GM08714 (cell line): Measurements from ENCODE around the gene ZNF620.
A peak's percentile ranks its signal among the peaks of the same experiment; 100 is the strongest.
"Not testable (repeated sequence)": the region's sequence is repeated elsewhere in the genome, so short reads cannot be mapped to it uniquely, and the experiment has no call there.

Source experiments
- H3K4me3 ChIP-seq: fragments of 200-500 bp; sonication (Bioruptor generic); 2 replicates; pipeline ENCODE4 v1.5.1; 2014; ENCODE audit warnings: mild to moderate bottlenecking, low read length, inconsistent platforms
- ZNF274 ChIP-seq: IDR thresholded peaks from 2 replicates; pipeline ENCODE4 v1.6.1; 2012; ENCODE audit warnings: mild to moderate bottlenecking, low read depth, low read length

Gene ZNF620

GRCh38 chr3:40505599-40506462, at the start of gene ZNF620:
Gene ZNF620, plus strand, starts transcription at chr3:40506039. Its CDS starts 314 bp downstream, at chr3:40506353.
- H3K4me3 ChIP-seq: peak within 1 kb of the TSS; percentile 62
- TF ChIP-seq ZNF274: no peak

GRCh38 chr3:40456279-40456939, 49.4 kb upstream of the ZNF620 start:
- peak overlapping the region; percentile 95 for H3K4me3 ChIP-seq
- TF ChIP-seq ZNF274: no peak

- no peak for TF ChIP-seq ZNF274
- H3K4me3 ChIP-seq: peak within 1 kb of the TSS; percentile 95
Observed at GRCh38 chr3:40456940-40457823, 48.7 kb upstream of the ZNF620 start, which contains the start of gene RPL14. Gene RPL14, plus strand, starts transcription at chr3:40457339. Its CDS starts 133 bp downstream, at chr3:40457472.

GRCh38 chr3:40458473-40458872, 47.4 kb upstream of the ZNF620 start:
- no peak for TF ChIP-seq ZNF274
- H3K4me3 ChIP-seq: peak overlapping the region; percentile 95

GRCh38 chr3:40460481-40460880, 45.4 kb upstream of the ZNF620 start:
- not testable (repeated sequence) for H3K4me3 ChIP-seq

- no peak overlapping the region for H3K4me3 ChIP-seq
- TF ChIP-seq ZNF274: no peak
Observed at GRCh38 chr3:40461161-40461560, 44.7 kb upstream of the ZNF620 start.

GRCh38 chr3:40462838-40463237, 43.0 kb upstream of the ZNF620 start:
- not testable (repeated sequence) for H3K4me3 ChIP-seq

- TF ChIP-seq ZNF274: no peak
- H3K4me3 ChIP-seq: no peak overlapping the region
Observed at GRCh38 chr3:40463579-40463978, 42.3 kb upstream of the ZNF620 start.

GRCh38 chr3:40464339-40465110, 41.3 kb upstream of the ZNF620 start:
- H3K4me3 ChIP-seq: no peak overlapping the region
- no peak for TF ChIP-seq ZNF274

- H3K4me3 ChIP-seq: no peak overlapping the region
- TF ChIP-seq ZNF274: no peak
Observed at GRCh38 chr3:40465111-40465407, 40.8 kb upstream of the ZNF620 start.

- H3K4me3 ChIP-seq: no peak overlapping the region
- TF ChIP-seq ZNF274: no peak
Observed at GRCh38 chr3:40465456-40465855, 40.4 kb upstream of the ZNF620 start.

- no peak overlapping the region for H3K4me3 ChIP-seq
- no peak for TF ChIP-seq ZNF274
Observed at GRCh38 chr3:40468018-40468417, 37.8 kb upstream of the ZNF620 start.

GRCh38 chr3:40470701-40471100, 35.1 kb upstream of the ZNF620 start:
- no peak overlapping the region for H3K4me3 ChIP-seq
- no peak for TF ChIP-seq ZNF274
